ENCODE data around the gene SLC22A8. TPM values are rescaled to one million over a fixed set of nuclear protein-coding genes. Genes with fewer than 3 reads are reported as not detected.

Gene SLC22A8
- total RNA-seq, 4 donors from 2014 or later = not detected

DNA sequence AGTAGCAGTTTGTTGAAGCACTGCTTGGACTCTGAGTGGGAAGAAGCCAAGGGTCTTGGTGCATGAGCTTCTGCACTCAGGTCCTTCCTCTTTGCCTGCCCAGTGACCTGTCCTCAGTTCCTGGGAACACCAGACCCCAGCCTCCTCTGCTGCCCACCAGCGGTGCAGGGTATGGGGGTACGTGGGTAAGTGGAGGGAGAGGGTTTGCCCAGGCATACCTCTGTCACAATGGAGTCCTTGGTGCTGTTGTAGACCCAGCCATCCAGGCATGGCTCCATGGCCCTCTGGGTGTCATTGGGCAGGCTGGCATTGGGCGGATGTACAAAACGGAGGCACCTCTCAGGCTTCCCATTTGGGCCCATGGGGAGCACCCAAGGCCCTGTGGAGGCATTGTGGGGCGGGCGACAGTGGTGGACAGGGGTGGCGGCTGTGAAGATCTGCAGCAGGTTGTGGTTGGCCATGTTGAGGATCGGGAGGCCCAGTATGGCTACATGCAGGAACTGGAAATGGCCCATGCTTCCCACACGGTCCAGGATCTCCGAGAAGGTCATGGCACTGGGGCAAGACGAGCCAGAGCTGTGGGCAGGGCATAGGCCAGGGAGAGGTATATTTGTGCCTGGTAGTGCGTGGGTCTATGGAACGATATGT is 1.1 kb downstream of the SLC22A8 start:
- no peak for TF ChIP-seq CTCF (IDR thresholded peaks at IDR 0.05)
- DNase-seq (ENCODE audit: low spot score in 2 of 2) = peak in 1 of 2 donors; percentile 82
- intact Hi-C loops (cut with DNase I; ENCODE audit: low total_unique reads) = no loop called here
- WGBS, 2 donors = 86 to 93% methylated on average over 13 of the region's 13 CpGs
- H3K4me3 ChIP-seq (ENCODE audit: low read depth, poor library complexity, severe bottlenecking) = no peak overlapping the region

- H3K4me3 ChIP-seq (ENCODE audit: low read depth, poor library complexity, severe bottlenecking) = no peak overlapping the region
- intact Hi-C loops (cut with DNase I; ENCODE audit: low total_unique reads) = no loop called here
- DNase-seq (ENCODE audit: low spot score in 2 of 2) = no peak
- WGBS, 2 donors = 92 to 95% methylated on average over 1 of the region's 1 CpG
- TF ChIP-seq POLR2A (IDR thresholded peaks at IDR 0.05) (no peak), CTCF (IDR thresholded peaks at IDR 0.05) (no peak)
These were observed 2.8 kb downstream of the SLC22A8 start for GRCh38 chr11:63012839-63013238.

DNA sequence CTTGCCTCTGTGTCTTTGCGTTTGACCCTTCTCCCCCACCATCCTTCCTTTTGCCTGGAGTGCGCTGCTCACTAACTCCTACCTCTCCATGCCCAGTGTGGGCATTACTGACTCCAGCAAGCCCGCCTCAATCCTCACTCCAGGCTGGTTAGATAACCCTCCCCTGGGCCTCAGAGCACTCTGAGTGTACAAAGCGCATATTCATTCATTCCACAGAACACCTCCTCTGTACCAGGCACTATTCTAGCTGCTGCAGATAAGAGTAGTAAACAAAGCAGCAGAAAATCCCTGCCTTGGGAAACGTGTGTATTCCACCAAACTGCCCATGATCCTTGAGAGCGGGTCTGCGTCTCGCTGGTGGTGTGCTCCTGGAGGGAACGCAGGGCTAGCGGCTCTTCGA is 3.2 kb downstream of the SLC22A8 start:
- H3K4me3 ChIP-seq (ENCODE audit: low read depth, poor library complexity, severe bottlenecking) = no peak overlapping the region
- no peak for DNase-seq (ENCODE audit: low spot score in 2 of 2)
- WGBS, 2 donors = 89% methylated on average over 11 of the region's 11 CpGs
- intact Hi-C loops (cut with DNase I; ENCODE audit: low total_unique reads) = no loop called here
- TF ChIP-seq POLR2A (IDR thresholded peaks at IDR 0.05) = no peak
- TF ChIP-seq CTCF (IDR thresholded peaks at IDR 0.05) = no peak

DNA sequence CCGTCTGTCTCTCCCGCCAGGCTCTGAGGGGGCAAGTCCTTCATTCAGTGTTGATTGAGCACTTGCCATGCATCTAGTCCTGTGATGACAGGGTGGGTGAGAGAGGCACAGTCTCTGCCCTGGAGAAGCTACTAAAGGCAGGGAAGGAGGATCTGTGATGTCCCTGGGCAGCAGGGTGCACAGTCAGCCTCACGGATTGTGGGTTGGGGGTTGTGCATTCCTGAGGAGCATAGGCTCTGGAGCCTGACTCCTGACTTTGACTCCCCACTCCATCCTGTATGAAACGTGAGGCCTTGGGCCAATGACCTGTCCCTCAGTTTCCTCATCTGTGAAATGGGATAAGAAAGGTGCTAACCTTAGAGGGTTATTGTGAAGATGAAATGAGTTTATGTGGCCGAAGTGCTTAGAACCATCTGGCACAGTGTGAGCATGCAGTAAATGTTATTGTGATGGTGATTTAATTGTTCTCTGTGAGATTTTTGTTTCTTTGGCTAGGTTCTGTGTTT is 4.7 kb downstream of the SLC22A8 start:
- H3K4me3 ChIP-seq (ENCODE audit: low read depth, poor library complexity, severe bottlenecking) = no peak overlapping the region
- intact Hi-C loops (cut with DNase I; ENCODE audit: low total_unique reads) = no loop called here
- 85 to 92% methylated on average over 5 of the region's 5 CpGs for WGBS, 2 donors
- no peak for DNase-seq (ENCODE audit: low spot score in 2 of 2)
- TF ChIP-seq POLR2A (IDR thresholded peaks at IDR 0.05) (no peak), CTCF (IDR thresholded peaks at IDR 0.05) (no peak)

DNA sequence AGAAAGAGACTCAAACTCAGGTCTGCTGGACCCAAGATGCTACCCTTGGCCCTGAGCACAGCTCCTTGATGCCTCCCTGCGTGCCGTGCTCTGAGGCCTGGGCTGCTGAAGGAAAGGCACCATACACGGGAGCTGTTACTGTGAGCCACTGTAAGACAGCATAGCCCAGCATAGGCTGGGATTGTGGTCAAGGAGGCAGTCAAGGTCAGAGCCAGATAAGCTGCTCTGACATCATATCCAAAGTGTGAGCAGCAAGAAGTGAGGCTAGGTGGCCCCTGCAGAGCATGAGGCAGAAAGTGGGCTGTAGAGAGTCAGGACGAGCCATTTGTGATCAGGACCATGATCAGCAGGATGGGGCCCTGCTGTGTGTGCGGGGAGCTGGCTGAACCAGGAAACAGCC is 7.7 kb downstream of the SLC22A8 start:
- no peak overlapping the region for H3K4me3 ChIP-seq (ENCODE audit: low read depth, poor library complexity, severe bottlenecking)
- TF ChIP-seq CTCF (IDR thresholded peaks at IDR 0.05) (no peak), POLR2A (IDR thresholded peaks at IDR 0.05) (no peak)
- intact Hi-C loops (cut with DNase I; ENCODE audit: low total_unique reads) = no loop called here
- DNase-seq (ENCODE audit: low spot score in 2 of 2) = no peak
- WGBS, 2 donors = 87 to 91% methylated on average over 5 of the region's 5 CpGs

- WGBS, 2 donors = 70 to 74% methylated on average over 9 of the region's 9 CpGs
- H3K4me3 ChIP-seq (ENCODE audit: low read depth, poor library complexity, severe bottlenecking) = no peak overlapping the region
- intact Hi-C loops (cut with DNase I; ENCODE audit: low total_unique reads) = no loop called here
- no peak for DNase-seq (ENCODE audit: low spot score in 2 of 2)
- no peak for TF ChIP-seq POLR2A (IDR thresholded peaks at IDR 0.05)
- TF ChIP-seq CTCF (IDR thresholded peaks at IDR 0.05) = no peak
These were observed 14.2 kb downstream of the SLC22A8 start for GRCh38 chr11:63001456-63001855.

Measured in lower leg skin (tissue), 4 donors.